HG03342 (cell line): ENCODE measurements around the gene SYNGR4.

Experiments
- ATAC-seq: cut with Tn5 transposase; IDR thresholded peaks from one replicate; pipeline ENCODE4 v1.9.1; 2021; ENCODE audit warnings: mild to moderate bottlenecking, moderate library complexity; ENCODE audit not compliant: unreplicated experiment

SYNGR4 gene

DNA sequence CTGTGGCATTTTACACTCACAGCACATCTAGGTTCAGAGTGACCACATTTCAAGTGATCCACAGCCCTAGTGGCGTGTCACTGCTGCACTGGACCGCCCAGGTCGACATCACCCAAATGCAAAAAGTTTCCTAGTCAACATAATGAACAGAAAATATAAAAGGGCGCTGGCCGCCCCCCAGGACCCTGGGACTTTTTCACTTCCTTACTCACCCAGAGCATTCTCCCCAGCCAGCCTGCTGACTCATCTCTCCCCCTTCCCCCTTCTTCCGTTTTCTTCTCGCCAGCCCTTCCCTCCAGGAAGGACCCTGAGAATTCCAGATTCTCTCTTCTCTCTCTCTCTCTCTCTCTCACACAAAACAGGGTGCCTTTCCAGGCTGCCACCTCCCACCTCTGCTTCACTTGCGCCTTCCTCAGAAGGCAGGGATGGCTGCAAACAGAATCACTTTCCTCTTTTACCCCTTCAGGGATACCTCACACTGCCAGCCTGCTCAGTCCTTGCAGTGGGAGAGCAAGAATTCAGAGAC lies 60.6 kb downstream of the SYNGR4 start:
- no peak for ATAC-seq
